Sigmoid colon (tissue), 4 donors: ENCODE data around the gene IRF2.

Source experiments
- EP300 ChIP-seq, 4 donors: sonication (generic); formaldehyde crosslinking; IDR thresholded peaks; one replicate each; pipeline ENCODE4 v1.6.1; 2017; ENCODE audit warnings: antibody characterized with exemption in 4 of 4
- POLR2AphosphoS5 ChIP-seq, 4 donors: sonication (generic); formaldehyde crosslinking; IDR thresholded peaks; one replicate each; pipeline ENCODE4 v1.6.1; 2017; ENCODE audit warnings: antibody characterized with exemption in 4 of 4
- TF ChIP-seq, protein P1 (sequence below), 4 experiments: fragments of 450-650 bp in 3 of 4; fragments of 200-600 bp in 1 of 4; IDR thresholded peaks; one replicate each; pipeline ENCODE4 v1.5.1; 2016 to 2019; ENCODE audit warnings: antibody characterized with exemption in 4 of 4, mild to moderate bottlenecking in 3 of 4, moderate library complexity in 2 of 4

DNA sequence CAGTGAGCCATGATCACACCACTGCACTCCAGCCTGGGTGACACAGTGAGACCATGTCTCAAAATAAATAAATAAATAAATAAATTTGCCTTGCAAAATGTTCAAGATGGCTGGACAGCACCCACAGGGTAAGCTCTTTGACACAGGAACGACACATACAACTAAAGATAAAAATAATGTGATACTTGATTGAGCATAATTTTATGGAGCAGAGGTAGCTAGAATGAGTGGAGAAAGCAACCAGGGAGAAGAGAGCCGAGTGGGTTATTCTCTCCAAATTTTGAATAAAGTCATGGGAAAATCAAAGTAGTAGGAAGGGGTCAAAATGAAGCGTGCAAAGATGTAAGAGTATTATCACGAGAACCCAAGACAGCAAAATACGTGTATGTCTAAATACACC is 121.5 kb downstream of the IRF2 start:
- TF ChIP-seq, protein P1, sequence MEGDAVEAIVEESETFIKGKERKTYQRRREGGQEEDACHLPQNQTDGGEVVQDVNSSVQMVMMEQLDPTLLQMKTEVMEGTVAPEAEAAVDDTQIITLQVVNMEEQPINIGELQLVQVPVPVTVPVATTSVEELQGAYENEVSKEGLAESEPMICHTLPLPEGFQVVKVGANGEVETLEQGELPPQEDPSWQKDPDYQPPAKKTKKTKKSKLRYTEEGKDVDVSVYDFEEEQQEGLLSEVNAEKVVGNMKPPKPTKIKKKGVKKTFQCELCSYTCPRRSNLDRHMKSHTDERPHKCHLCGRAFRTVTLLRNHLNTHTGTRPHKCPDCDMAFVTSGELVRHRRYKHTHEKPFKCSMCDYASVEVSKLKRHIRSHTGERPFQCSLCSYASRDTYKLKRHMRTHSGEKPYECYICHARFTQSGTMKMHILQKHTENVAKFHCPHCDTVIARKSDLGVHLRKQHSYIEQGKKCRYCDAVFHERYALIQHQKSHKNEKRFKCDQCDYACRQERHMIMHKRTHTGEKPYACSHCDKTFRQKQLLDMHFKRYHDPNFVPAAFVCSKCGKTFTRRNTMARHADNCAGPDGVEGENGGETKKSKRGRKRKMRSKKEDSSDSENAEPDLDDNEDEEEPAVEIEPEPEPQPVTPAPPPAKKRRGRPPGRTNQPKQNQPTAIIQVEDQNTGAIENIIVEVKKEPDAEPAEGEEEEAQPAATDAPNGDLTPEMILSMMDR (IDR thresholded peaks at IDR 0.05), result no peak
- no peak for TF ChIP-seq POLR2AphosphoS5 (IDR thresholded peaks at IDR 0.05)
- TF ChIP-seq EP300 (IDR thresholded peaks at IDR 0.05), result no peak
